ENCODE data around the gene NUTM2F.
"Not testable (repeated sequence)": the region's sequence is repeated elsewhere in the genome, so short reads cannot be mapped to it uniquely, and the experiment has no call there.

NUTM2F gene

DNA sequence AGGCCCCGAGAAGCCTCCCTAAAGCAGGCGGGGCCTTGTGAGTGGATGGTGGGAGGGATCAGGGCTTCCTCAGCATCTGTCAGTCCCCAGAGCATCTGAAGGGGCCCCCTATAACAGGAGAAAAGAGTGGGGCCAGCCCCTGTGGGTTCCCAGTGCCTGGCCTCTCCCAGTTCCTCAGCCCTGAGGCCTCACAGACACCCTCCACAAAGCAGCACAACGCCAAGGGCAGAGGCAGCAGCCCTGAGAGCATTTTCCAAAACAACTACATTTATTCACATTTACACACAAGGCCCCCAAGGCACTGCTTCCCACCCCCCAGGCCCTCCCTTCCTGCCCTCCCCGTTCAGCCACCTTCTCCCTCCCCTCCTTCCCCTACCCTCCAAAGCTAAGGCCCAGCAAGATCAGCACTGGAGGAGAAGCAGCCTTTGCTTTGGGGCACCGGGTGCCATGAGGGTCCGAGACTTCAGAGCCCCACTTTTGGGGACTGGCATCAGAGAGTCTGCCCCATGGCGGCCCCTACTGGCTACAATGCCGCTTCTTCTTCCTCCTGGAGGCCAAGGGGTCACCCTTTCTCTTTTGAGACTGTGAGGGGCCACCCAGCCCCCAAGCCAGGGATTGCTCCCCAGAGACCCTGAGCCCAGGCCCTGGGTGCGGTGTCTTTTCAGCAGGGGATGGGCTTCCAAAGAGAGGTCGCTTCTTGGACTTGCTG lies 10.3 kb downstream of the NUTM2F start:
- not testable (repeated sequence) for H3K4me3 ChIP-seq (ENCODE audit: low read length); DNase-seq (ENCODE audit: low read depth)

DNA sequence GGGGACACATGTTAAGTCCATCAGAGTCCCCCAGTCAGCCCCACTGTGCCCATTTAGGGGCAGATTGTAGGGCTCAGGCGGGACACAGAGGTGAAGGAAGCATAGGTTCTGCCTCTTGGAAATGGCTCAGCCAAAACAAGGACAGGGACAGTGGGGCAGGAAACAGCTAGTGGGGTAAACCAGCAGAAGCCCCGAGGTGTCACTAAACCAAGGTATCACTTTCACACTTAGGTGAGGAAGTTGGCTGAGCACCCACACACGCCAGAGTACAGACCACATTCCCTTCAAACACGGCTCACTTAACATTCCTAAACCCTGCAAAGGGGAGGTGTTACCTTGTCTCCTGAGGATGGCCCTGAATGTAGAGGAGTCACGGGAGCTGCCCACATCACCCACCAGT lies 12.2 kb downstream of the NUTM2F start:
- DNase-seq (ENCODE audit: low read depth); H3K4me3 ChIP-seq (ENCODE audit: low read length): not testable (repeated sequence)

DNA sequence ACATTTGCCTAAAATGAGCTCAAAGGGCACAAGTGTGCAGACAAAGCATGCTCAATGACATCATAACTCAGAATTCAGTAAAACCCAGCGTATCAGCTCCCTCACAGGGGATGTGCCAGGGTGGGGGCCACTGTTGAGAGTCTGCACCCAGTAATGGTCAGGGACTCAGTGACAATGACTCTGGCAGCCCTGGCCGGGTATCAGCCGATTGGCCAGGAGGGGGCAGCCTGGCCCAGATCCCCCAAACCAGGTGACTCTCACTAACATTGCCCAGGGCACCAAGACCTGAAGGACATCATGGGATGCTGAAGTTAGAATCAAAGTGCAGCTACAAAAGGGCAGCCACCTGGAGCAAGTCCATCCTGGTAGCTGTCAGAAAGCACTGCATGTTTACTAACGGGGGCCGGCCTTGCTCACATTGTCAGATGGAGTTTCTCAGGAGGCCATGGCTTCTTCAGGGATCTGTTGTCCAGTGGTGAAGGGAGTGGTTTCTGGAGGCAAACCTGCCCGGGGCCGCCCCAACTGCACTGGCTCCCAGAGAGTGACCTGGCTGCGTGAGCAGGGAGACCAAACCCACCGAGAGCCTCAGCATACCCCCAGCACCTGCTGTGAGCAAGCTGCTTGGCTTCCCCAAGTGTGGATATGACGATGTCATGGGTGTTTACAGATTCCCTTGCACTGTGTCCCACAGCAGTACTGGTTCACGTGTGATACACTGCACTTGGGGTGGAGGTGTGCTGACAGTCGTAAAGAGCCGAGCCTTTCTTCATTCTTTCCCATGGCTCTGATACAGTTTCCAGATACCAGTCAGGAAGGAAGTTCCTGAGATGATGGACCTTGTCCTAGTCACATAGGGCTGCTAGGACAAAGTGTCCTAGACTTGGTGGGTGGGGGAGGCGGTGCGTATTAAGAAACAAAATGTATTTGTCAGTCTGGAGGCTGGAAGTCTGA lies 13.1 kb downstream of the NUTM2F start:
- not testable (repeated sequence) for H3K4me3 ChIP-seq (ENCODE audit: low read length); DNase-seq (ENCODE audit: low read depth)

DNA sequence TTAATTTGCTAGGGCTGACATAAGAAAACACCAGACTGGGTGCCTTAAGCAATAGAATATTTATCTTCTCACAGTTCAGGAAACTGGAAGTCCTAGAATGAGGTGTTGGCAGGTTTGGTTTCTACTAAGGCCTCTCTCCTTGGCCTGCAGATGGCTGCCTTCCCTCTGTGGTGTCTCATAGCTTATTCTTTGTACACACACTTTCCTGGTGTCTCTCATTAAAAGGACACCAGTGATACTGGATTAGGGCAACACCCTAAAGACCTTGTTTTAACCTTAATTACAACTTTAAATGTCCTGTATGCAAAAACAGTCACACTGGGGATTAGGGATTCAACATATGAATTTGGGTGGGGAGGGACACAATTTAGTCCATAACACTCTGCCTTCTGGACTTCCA lies 25.1 kb downstream of the NUTM2F start:
- TF ChIP-seq, protein P1, sequence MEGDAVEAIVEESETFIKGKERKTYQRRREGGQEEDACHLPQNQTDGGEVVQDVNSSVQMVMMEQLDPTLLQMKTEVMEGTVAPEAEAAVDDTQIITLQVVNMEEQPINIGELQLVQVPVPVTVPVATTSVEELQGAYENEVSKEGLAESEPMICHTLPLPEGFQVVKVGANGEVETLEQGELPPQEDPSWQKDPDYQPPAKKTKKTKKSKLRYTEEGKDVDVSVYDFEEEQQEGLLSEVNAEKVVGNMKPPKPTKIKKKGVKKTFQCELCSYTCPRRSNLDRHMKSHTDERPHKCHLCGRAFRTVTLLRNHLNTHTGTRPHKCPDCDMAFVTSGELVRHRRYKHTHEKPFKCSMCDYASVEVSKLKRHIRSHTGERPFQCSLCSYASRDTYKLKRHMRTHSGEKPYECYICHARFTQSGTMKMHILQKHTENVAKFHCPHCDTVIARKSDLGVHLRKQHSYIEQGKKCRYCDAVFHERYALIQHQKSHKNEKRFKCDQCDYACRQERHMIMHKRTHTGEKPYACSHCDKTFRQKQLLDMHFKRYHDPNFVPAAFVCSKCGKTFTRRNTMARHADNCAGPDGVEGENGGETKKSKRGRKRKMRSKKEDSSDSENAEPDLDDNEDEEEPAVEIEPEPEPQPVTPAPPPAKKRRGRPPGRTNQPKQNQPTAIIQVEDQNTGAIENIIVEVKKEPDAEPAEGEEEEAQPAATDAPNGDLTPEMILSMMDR (conservative IDR thresholded peaks at IDR 0.05; ENCODE audit: low read depth, low read length) = no peak
- no peak overlapping the region for H3K4me3 ChIP-seq (ENCODE audit: low read length)
- DNase-seq (ENCODE audit: low read depth) = no peak

DNA sequence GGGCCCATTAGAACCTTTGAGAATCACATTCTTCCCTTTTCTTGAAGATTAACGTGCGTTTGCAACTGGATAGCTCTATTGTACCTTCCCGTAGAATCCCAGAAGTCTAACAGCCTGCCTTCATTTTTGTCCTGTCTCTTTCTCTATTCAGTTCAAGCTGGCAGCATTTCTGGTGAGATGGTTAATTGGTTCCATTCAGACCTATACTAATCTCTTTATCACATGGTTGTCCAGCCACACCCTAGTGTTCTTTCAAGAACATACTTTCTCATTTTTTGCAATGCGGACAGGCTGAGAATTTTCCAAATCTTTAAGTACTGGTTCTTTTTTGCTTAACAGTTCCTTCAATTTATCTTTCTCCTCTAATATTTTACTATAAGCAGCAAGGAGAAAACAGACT lies 26.0 kb downstream of the NUTM2F start:
- TF ChIP-seq, protein P1 (conservative IDR thresholded peaks at IDR 0.05; ENCODE audit: low read depth, low read length) = no peak
- H3K4me3 ChIP-seq (ENCODE audit: low read length) = no peak overlapping the region
- DNase-seq (ENCODE audit: low read depth) = no peak

DNA sequence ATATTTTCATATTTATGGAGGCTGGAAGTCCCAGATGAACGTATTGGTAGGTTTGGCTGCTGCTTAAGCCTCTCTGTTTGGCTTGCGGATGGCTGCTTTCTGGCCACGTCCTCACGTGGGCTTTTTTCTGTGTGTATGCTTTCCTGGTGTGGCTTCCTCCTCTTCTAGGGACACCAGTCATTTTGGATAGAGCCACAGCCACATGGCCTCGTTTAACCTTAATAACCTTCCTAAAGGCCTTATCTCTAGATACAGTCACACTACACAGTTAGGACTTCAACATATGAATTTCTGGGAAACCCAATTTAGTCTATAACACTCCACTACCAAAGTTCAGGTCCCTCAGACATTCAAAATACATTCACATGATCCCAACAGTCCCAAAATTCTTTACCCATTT lies 26.9 kb downstream of the NUTM2F start:
- DNase-seq (ENCODE audit: low read depth) = no peak
- TF ChIP-seq, protein P1 (conservative IDR thresholded peaks at IDR 0.05; ENCODE audit: low read depth, low read length) = no peak
- no peak overlapping the region for H3K4me3 ChIP-seq (ENCODE audit: low read length)

DNA sequence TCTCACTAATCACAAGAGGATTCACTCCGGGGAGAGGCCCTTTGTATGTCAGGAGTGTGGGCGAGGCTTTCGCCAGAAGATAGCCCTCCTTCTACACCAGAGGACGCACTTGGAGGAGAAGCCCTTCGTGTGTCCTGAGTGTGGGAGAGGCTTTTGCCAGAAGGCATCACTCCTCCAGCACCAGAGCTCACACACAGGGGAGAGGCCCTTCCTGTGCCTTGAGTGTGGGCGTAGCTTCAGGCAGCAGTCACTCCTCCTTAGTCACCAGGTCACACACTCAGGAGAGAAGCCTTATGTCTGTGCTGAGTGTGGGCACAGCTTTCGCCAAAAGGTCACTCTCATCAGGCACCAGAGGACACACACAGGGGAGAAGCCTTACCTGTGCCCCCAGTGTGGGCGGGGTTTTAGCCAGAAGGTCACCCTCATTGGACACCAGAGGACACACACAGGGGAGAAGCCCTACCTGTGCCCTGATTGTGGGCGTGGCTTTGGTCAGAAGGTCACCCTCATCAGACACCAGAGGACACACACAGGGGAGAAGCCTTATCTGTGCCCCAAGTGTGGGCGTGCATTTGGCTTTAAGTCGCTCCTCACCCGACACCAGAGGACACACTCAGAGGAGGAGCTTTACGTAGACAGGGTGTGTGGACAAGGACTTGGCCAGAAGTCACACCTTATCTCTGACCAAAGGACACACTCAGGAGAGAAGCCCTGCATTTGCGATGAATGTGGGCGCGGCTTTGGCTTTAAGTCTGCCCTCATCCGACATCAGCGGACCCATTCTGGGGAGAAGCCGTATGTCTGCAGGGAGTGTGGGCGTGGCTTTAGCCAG lies 27.8 kb downstream of the NUTM2F start:
- TF ChIP-seq, protein P1 (conservative IDR thresholded peaks at IDR 0.05; ENCODE audit: low read depth, low read length) = no peak
- no peak for DNase-seq (ENCODE audit: low read depth)

DNA sequence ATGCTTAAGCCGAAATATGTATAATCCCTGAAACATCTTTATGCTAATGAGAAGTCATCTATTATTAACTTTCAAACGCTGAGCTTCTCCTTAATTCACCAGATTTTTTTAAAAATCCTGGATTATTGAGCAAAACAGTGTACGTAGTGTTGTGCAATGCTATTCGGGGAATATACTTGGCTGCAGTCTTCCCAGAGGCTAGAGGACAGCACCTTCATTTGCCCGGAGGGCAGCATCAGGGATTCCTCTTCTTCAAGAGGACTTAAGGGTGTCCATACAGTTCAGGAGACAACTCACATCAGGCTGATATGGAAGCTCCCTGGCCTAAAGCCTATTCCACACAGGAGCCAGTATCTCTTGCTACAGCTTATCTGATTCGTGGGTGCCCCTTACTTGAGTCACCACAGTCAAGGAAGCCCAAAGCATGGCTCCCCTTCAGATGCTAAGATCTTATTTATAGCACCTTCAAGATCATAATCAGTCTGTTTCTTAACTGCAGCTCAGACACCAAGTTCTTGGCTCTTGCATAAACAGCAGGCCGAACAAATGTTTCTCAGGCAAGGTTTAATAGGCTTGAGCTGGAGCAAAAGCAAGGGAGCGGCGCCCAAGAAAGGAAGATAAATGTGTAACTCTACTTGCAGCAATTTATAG lies 29.4 kb downstream of the NUTM2F start:
- DNase-seq (ENCODE audit: low read depth) = no peak
- H3K4me3 ChIP-seq (ENCODE audit: low read length) = no peak overlapping the region
- TF ChIP-seq, protein P1 (conservative IDR thresholded peaks at IDR 0.05; ENCODE audit: low read depth, low read length) = no peak

More for the DNA sequence above, 27.8 kb downstream of the NUTM2F start:
- H3K4me3 ChIP-seq (ENCODE audit: low read length) = no peak overlapping the region
